ENCODE results near the gene ELMO1.

Gene ELMO1

GRCh38 chr7:37248396-37248861 lies 200.2 kb downstream of the ELMO1 start:
- DNase-seq (ENCODE audit: low read depth) = no peak
- H3K4me3 ChIP-seq (ENCODE audit: low read depth, low read length) = no peak overlapping the region
- no peak for TF ChIP-seq CTCF (IDR thresholded peaks at IDR 0.05; ENCODE audit: low read depth, low read length)

DNA sequence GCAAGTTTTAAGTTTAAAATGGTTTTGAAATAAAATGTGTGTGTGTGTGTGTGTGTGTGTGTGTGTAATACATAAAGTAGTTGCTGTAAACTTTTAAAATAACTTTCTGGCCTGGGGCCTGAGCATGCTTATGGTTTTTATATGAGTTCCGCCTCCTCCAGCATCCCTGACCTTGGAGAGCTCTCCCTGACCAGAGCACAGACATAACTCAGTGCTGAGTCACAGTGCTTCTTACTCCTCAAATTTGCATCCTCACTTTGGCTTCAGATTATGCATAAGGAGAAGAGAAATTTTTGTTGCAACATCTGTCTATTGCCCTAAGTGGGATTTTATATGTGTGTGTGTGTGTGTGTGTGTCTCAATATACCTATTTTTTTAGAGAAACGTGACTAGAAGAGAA lies 200.8 kb downstream of the ELMO1 start:
- peak; percentile 56 for DNase-seq (ENCODE audit: low read depth)
- no peak overlapping the region for H3K4me3 ChIP-seq (ENCODE audit: low read depth, low read length)
- TF ChIP-seq POLR2A (IDR thresholded peaks at IDR 0.05; ENCODE audit: extremely low read depth, insufficient read length) (no peak), CTCF (IDR thresholded peaks at IDR 0.05; ENCODE audit: low read depth, low read length) (no peak)

GRCh38 chr7:37245590-37245989 lies 203.1 kb downstream of the ELMO1 start:
- no peak for DNase-seq (ENCODE audit: low read depth)
- no peak overlapping the region for H3K4me3 ChIP-seq (ENCODE audit: low read depth, low read length)
- TF ChIP-seq POLR2A (IDR thresholded peaks at IDR 0.05; ENCODE audit: extremely low read depth, insufficient read length) (no peak), CTCF (IDR thresholded peaks at IDR 0.05; ENCODE audit: low read depth, low read length) (no peak), MYC (IDR thresholded peaks at IDR 0.05; ENCODE audit: low read depth, low read length) (no peak)
- TF ChIP-seq, protein P1, sequence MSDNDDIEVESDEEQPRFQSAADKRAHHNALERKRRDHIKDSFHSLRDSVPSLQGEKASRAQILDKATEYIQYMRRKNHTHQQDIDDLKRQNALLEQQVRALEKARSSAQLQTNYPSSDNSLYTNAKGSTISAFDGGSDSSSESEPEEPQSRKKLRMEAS (IDR thresholded peaks at IDR 0.05; ENCODE audit: low read depth, low read length) = no peak

- DNase-seq (ENCODE audit: low read depth) = no peak
- TF ChIP-seq, protein P1 (IDR thresholded peaks at IDR 0.05; ENCODE audit: low read depth, low read length) = no peak
- no peak for TF ChIP-seq CTCF (IDR thresholded peaks at IDR 0.05; ENCODE audit: low read depth, low read length)
- TF ChIP-seq POLR2A (IDR thresholded peaks at IDR 0.05; ENCODE audit: extremely low read depth, insufficient read length) = no peak
- TF ChIP-seq MYC (IDR thresholded peaks at IDR 0.05; ENCODE audit: low read depth, low read length) = no peak
Measured at GRCh38 chr7:37236906-37237305, 211.8 kb downstream of the ELMO1 start.

GRCh38 chr7:37235813-37236212 lies 212.9 kb downstream of the ELMO1 start:
- no peak overlapping the region for H3K4me3 ChIP-seq (ENCODE audit: low read depth, low read length)
- TF ChIP-seq MYC (IDR thresholded peaks at IDR 0.05; ENCODE audit: low read depth, low read length) (no peak), POLR2A (IDR thresholded peaks at IDR 0.05; ENCODE audit: extremely low read depth, insufficient read length) (no peak)
- TF ChIP-seq, protein P1 (IDR thresholded peaks at IDR 0.05; ENCODE audit: low read depth, low read length) = no peak
- no peak for DNase-seq (ENCODE audit: low read depth)

More at GRCh38 chr7:37236906-37237305, 211.8 kb downstream of the ELMO1 start:
- no peak overlapping the region for H3K4me3 ChIP-seq (ENCODE audit: low read depth, low read length)

- H3K4me3 ChIP-seq (ENCODE audit: low read depth, low read length) = no peak overlapping the region
- DNase-seq (ENCODE audit: low read depth) = peak; percentile 47
- TF ChIP-seq POLR2A (IDR thresholded peaks at IDR 0.05; ENCODE audit: extremely low read depth, insufficient read length) = no peak
- peak; percentile 29 for TF ChIP-seq CTCF (IDR thresholded peaks at IDR 0.05; ENCODE audit: low read depth, low read length)
- TF ChIP-seq, protein P1 (IDR thresholded peaks at IDR 0.05; ENCODE audit: low read depth, low read length) = no peak
Measured at GRCh38 chr7:37234928-37235327, 213.7 kb downstream of the ELMO1 start.

Measured in NB4 (cell line).